Measurements from ENCODE around the gene GDF15. TPM values are rescaled to one million over a fixed set of nuclear protein-coding genes. Genes with fewer than 3 reads are reported as not detected.

Gene GDF15
- total RNA-seq, 1 experiment from 2014 or later, result 425 TPM

GRCh38 chr19:18423258-18424020 lies 37.5 kb downstream of the GDF15 start:
- no peaks in the 10 kb centered on the region for H3K27me3 ChIP-seq (ENCODE audit: insufficient read depth, low read length)
- BruUV-seq (replicated peaks), result no TSS peak
- POLR2A ChIA-PET, result no interaction called here
- peaks cover 78% of the 10 kb centered on the region for H3K79me2 ChIP-seq (ENCODE audit: insufficient read depth, low read length)
- peaks cover 0 to 2% of the 10 kb centered on the region in 2 experiments; a peak in 2 of 4 replicates for H3K36me3 ChIP-seq (ENCODE audit: control insufficient read depth in 1 of 2, insufficient read depth in 2 of 2, low read length in 2 of 2)
- H3K4me2 ChIP-seq (ENCODE audit: low read length), result no peak overlapping the region
- no peak for DNase-seq (ENCODE audit: low read depth, low spot score)
- no peaks in the 10 kb centered on the region for H3K9me3 ChIP-seq (ENCODE audit: control insufficient read depth in 1 of 2, insufficient read depth in 1 of 2, low read depth in 1 of 2, low read length in 2 of 2)
- CTCF ChIA-PET, result no interaction called here
- no peak overlapping the region for H3K4me3 ChIP-seq (replicated peaks in 1 of 2; ENCODE audit: low read depth in 1 of 2, low read length in 2 of 2)
- no peak overlapping the region; the same call in 1 of the 2 replicates for H3K27ac ChIP-seq (ENCODE audit: low read depth, low read length)
- no peak for ATAC-seq
- no peaks in the 10 kb centered on the region for H4K20me1 ChIP-seq (ENCODE audit: insufficient read depth)
- TF ChIP-seq YY1 (IDR thresholded peaks at IDR 0.05; ENCODE audit: extremely low read depth, insufficient replicate concordance, low read depth, low read length), result no peak
- no peak for TF ChIP-seq ZBTB33 (IDR thresholded peaks at IDR 0.05; ENCODE audit: extremely low read depth, insufficient replicate concordance, low read length)
- no peak for TF ChIP-seq ZNF274 (IDR thresholded peaks at IDR 0.05; ENCODE audit: low read depth, low read length)
- TF ChIP-seq EZH2 (IDR thresholded peaks at IDR 0.05), result no peak
- no peak for TF ChIP-seq REST (IDR thresholded peaks at IDR 0.05; ENCODE audit: low read depth)
- TF ChIP-seq TCF7L2 (IDR thresholded peaks at IDR 0.05; ENCODE audit: borderline replicate concordance, extremely low read depth, insufficient read depth, insufficient read length), result no peak
- intact Hi-C loops (cut with micrococcal nuclease), result no loop called here
- H3K4me1 ChIP-seq (ENCODE audit: control insufficient read depth in 1 of 2, insufficient read depth in 2 of 2, low read length in 2 of 2), result peaks cover 27 to 57% of the 10 kb centered on the region in 2 experiments
- RAD21 ChIA-PET (ENCODE audit: low non-redundant PET in 1 of 2, low total read pairs in 2 of 2, uncharacterized antibody in 2 of 2, unreplicated experiment in 2 of 2), result no interaction called here
- H2AFZ ChIP-seq (ENCODE audit: low read depth, low read length, poor library complexity, severe bottlenecking), result no peak overlapping the region
- H3K9me2 ChIP-seq (ENCODE audit: insufficient read depth), result no peaks in the 10 kb centered on the region
- no peak overlapping the region for H3K9ac ChIP-seq (ENCODE audit: low read length)

Data from HCT116 (cell line).